Measurements from ENCODE around the gene PIGM. TPM values are rescaled to one million over a fixed set of nuclear protein-coding genes. Genes with fewer than 3 reads are reported as not detected.

Gene PIGM
- total RNA-seq, 2 donors from 2014 or later, result 4.6 to 5.2 TPM

GRCh38 chr1:160080381-160081100 is 48.8 kb upstream of the PIGM start:
- Histone ChIP-seq H3K36me3 (ENCODE audit: control insufficient read depth, insufficient read depth, low read length) (no peaks in the 10 kb centered on the region), H3K27ac (ENCODE audit: low read depth, low read length) (no peak overlapping the region), H3K4me3 (ENCODE audit: low read length) (no peak overlapping the region), H3K9ac (ENCODE audit: extremely low read depth, low read length, poor library complexity, severe bottlenecking) (no peak overlapping the region), H3K9me3 (ENCODE audit: control insufficient read depth, low read length) (no peaks in the 10 kb centered on the region), H3K4me1 (ENCODE audit: control insufficient read depth, insufficient read depth, low read length) (no peaks in the 10 kb centered on the region), H3K27me3 (ENCODE audit: control insufficient read depth, insufficient read depth, low read length, poor library complexity, severe bottlenecking) (peaks cover 74% of the 10 kb centered on the region)
- no peak for DNase-seq
- H3K9me3 Mint-ChIP-seq, result no peaks in the 10 kb centered on the region
- H3K27me3 Mint-ChIP-seq (ENCODE audit: insufficient read depth), result peaks cover 88% of the 10 kb centered on the region
- no peak for TF ChIP-seq CTCF (conservative IDR thresholded peaks at IDR 0.05)
- H3K27ac Mint-ChIP-seq, result no peak overlapping the region
- H3K4me3 Mint-ChIP-seq, result no peak overlapping the region
- 64 to 75% methylated on average over 5 to 6 of the region's 6 CpGs for WGBS, 2 experiments (ENCODE audit: insufficient coverage in 1 of 2, insufficient read length in 1 of 2)
- H3K36me3 Mint-ChIP-seq (ENCODE audit: low read depth), result no peaks in the 10 kb centered on the region
- H3K4me1 Mint-ChIP-seq, result no peaks in the 10 kb centered on the region

DNA sequence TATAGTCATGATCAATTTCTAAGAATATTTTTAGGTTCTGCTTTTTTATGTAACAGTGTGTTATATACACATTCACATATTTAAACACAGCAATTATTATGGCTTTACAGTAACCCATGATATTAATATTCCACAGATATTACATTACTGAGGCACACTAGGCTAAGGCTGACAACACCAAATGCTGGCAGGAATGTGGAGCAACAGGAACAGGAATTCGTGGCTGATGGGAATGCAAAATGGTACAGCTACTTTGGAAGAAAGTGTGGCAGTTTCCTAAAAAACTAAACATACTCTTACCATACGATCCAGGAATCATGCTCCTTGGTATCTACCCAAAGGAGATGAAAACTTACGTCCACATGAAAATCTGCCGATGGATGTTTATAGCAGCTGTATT is 47.7 kb upstream of the PIGM start:
- H3K27me3 ChIP-seq (ENCODE audit: control insufficient read depth, insufficient read depth, low read length, poor library complexity, severe bottlenecking), result peaks cover 75% of the 10 kb centered on the region

DNA sequence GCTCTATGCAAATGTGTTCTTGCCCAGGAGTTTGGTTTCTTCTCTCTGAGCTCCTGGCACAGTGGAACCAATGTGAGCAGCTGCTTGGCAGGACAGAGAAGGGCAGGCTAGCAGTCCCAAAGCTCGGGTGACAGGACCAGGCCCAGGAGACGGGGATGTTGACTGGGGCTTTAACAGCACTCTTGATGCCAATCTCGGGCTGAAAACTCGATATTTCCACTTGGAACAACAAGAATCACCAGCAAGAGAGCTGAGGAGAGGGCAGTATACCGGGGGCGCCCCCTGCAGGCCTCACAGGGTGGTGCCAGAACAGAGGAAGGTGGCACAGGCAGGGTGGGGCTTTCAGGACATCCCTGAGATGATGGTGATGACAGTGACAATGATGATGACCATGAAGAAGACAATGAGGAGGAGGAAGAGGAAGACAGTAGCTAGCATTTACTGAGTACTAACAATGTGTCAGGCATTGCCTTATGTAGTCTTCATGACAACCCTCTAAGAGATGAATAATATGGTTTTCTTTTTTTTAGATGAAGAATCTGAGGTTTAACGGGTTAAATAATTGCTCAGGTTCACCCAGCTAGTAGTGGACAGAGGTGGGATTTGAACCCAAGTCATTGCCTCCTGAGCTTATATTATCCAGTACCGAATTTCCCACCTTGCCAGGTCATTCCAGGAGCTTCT is 46.9 kb upstream of the PIGM start:
- H3K4me1 ChIP-seq (ENCODE audit: control insufficient read depth, insufficient read depth, low read length), result no peaks in the 10 kb centered on the region
- H3K27me3 ChIP-seq (ENCODE audit: control insufficient read depth, insufficient read depth, low read length, poor library complexity, severe bottlenecking), result peaks cover 68% of the 10 kb centered on the region
- TF ChIP-seq CTCF (conservative IDR thresholded peaks at IDR 0.05), result peak; percentile 98
- WGBS, 2 experiments (ENCODE audit: insufficient coverage in 1 of 2, insufficient read length in 1 of 2), result 30 to 31% methylated on average over 7 to 8 of the region's 8 CpGs
- Mint-ChIP-seq H3K4me3 (no peak overlapping the region), H3K36me3 (ENCODE audit: low read depth) (no peaks in the 10 kb centered on the region), H3K27ac (no peak overlapping the region), H3K27me3 (ENCODE audit: insufficient read depth) (peaks cover 82% of the 10 kb centered on the region), H3K4me1 (no peaks in the 10 kb centered on the region), H3K9me3 (no peaks in the 10 kb centered on the region)
- DNase-seq, result peak; percentile 90
- no peak overlapping the region for H3K9ac ChIP-seq (ENCODE audit: extremely low read depth, low read length, poor library complexity, severe bottlenecking)
- no peak overlapping the region for H3K27ac ChIP-seq (ENCODE audit: low read depth, low read length)
- no peaks in the 10 kb centered on the region for H3K9me3 ChIP-seq (ENCODE audit: control insufficient read depth, low read length)
- no peak overlapping the region for H3K4me3 ChIP-seq (ENCODE audit: low read length)
- H3K36me3 ChIP-seq (ENCODE audit: control insufficient read depth, insufficient read depth, low read length), result no peaks in the 10 kb centered on the region

More for the DNA sequence above, 47.7 kb upstream of the PIGM start:
- no peaks in the 10 kb centered on the region for H3K4me1 Mint-ChIP-seq
- H3K9ac ChIP-seq (ENCODE audit: extremely low read depth, low read length, poor library complexity, severe bottlenecking), result no peak overlapping the region
- no peak overlapping the region for H3K4me3 ChIP-seq (ENCODE audit: low read length)
- no peaks in the 10 kb centered on the region for H3K36me3 Mint-ChIP-seq (ENCODE audit: low read depth)
- no peaks in the 10 kb centered on the region for H3K9me3 Mint-ChIP-seq
- no peaks in the 10 kb centered on the region for H3K4me1 ChIP-seq (ENCODE audit: control insufficient read depth, insufficient read depth, low read length)
- no peak for TF ChIP-seq CTCF (conservative IDR thresholded peaks at IDR 0.05)
- no peak for DNase-seq
- H3K36me3 ChIP-seq (ENCODE audit: control insufficient read depth, insufficient read depth, low read length), result no peaks in the 10 kb centered on the region
- 68 to 72% methylated on average over 4 of the region's 4 CpGs for WGBS, 2 experiments (ENCODE audit: insufficient coverage in 1 of 2, insufficient read length in 1 of 2)
- H3K27ac Mint-ChIP-seq, result no peak overlapping the region
- H3K27ac ChIP-seq (ENCODE audit: low read depth, low read length), result no peak overlapping the region
- peaks cover 85% of the 10 kb centered on the region for H3K27me3 Mint-ChIP-seq (ENCODE audit: insufficient read depth)
- H3K9me3 ChIP-seq (ENCODE audit: control insufficient read depth, low read length), result no peaks in the 10 kb centered on the region
- H3K4me3 Mint-ChIP-seq, result no peak overlapping the region

Measured in endodermal cell (in vitro differentiated cells).